Fibroblast of lung (primary cell): ENCODE data around the gene IFNGR1.

Source experiments
- EZH2 ChIP-seq: IDR thresholded peaks from 2 replicates; pipeline ENCODE4 v1.5.1; 2012; ENCODE audit warnings: low read length, control low read depth, mild to moderate bottlenecking; ENCODE audit errors: missing control alignments
- TF ChIP-seq, protein P1 (sequence below), 2 donors: IDR thresholded peaks in 1 of 2; conservative IDR thresholded peaks in 1 of 2; 1 replicate in 1 of 2; 2 replicates in 1 of 2; pipeline ENCODE4 v1.5.1; 2011 to 2012; ENCODE audit warnings: low read length in 2 of 2, control low read depth in 1 of 2, inconsistent platforms in 1 of 2, low read depth in 1 of 2, mild to moderate bottlenecking in 1 of 2

DNA sequence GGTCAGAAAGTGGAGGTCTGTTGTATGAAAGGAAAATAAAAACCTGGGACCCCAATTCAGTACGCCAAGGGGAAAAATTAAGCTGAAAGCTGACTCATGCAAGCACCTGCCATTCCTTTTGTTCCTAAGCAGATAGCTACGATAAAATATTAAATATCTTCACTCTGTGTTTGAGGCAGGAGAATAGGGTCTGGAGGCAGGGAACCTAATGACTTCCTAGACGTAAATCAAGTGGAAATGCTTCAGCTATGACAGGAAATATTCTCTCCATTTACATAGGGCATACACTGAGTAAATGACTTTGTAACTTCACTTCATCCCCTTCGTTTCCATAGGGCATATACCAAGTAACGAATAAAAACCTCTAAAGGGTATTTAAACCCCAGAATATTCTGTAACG, 41.0 kb upstream of the IFNGR1 start:
- TF ChIP-seq, protein P1, sequence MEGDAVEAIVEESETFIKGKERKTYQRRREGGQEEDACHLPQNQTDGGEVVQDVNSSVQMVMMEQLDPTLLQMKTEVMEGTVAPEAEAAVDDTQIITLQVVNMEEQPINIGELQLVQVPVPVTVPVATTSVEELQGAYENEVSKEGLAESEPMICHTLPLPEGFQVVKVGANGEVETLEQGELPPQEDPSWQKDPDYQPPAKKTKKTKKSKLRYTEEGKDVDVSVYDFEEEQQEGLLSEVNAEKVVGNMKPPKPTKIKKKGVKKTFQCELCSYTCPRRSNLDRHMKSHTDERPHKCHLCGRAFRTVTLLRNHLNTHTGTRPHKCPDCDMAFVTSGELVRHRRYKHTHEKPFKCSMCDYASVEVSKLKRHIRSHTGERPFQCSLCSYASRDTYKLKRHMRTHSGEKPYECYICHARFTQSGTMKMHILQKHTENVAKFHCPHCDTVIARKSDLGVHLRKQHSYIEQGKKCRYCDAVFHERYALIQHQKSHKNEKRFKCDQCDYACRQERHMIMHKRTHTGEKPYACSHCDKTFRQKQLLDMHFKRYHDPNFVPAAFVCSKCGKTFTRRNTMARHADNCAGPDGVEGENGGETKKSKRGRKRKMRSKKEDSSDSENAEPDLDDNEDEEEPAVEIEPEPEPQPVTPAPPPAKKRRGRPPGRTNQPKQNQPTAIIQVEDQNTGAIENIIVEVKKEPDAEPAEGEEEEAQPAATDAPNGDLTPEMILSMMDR (conservative IDR thresholded peaks at IDR 0.05 in 1 of 2, IDR thresholded peaks at IDR 0.05 in 1 of 2; ENCODE audit: low read depth in 1 of 2, low read length in 2 of 2) = no peak
- TF ChIP-seq EZH2 = no peak
